ENCODE results near the gene EEF1A2.

The EEF1A2 gene

GRCh38 chr20:63439866-63440265, 59.0 kb downstream of the EEF1A2 start:
- no peaks in the 10 kb centered on the region for H3K36me3 ChIP-seq (ENCODE audit: insufficient read depth)
- no peak for TF ChIP-seq CTCF (conservative IDR thresholded peaks at IDR 0.05; ENCODE audit: low read depth, low read length)
- no peaks in the 10 kb centered on the region for H3K4me1 ChIP-seq (ENCODE audit: low read depth, poor library complexity, severe bottlenecking)
- no peak overlapping the region for H3K4me3 ChIP-seq (IDR thresholded peaks at IDR 0.05; ENCODE audit: insufficient read depth, low read depth, low read length)
- no peak overlapping the region for H3K27ac ChIP-seq
- no peaks in the 10 kb centered on the region for H3K79me2 ChIP-seq (ENCODE audit: insufficient read depth, low read depth)
- H4K20me1 ChIP-seq (ENCODE audit: insufficient read depth) = no peaks in the 10 kb centered on the region
- peaks cover 80% of the 10 kb centered on the region for H3K27me3 ChIP-seq (ENCODE audit: insufficient read depth, low read depth)
- no peak overlapping the region for H3K9ac ChIP-seq
- no peak overlapping the region for H2AFZ ChIP-seq (ENCODE audit: low read depth)
- no peak overlapping the region for H3K4me2 ChIP-seq

GRCh38 chr20:63438121-63438520, 60.8 kb downstream of the EEF1A2 start:
- no peaks in the 10 kb centered on the region for H3K79me2 ChIP-seq (ENCODE audit: insufficient read depth, low read depth)
- H3K27me3 ChIP-seq (ENCODE audit: insufficient read depth, low read depth) = peaks cover 84% of the 10 kb centered on the region
- TF ChIP-seq CTCF (conservative IDR thresholded peaks at IDR 0.05; ENCODE audit: low read depth, low read length) = no peak
- H3K4me3 ChIP-seq (IDR thresholded peaks at IDR 0.05; ENCODE audit: insufficient read depth, low read depth, low read length) = no peak overlapping the region
- no peak overlapping the region for H3K9ac ChIP-seq
- no peak overlapping the region for H2AFZ ChIP-seq (ENCODE audit: low read depth)
- no peak overlapping the region for H3K4me2 ChIP-seq
- no peaks in the 10 kb centered on the region for H4K20me1 ChIP-seq (ENCODE audit: insufficient read depth)
- H3K27ac ChIP-seq = no peak overlapping the region
- no peaks in the 10 kb centered on the region for H3K4me1 ChIP-seq (ENCODE audit: low read depth, poor library complexity, severe bottlenecking)
- H3K36me3 ChIP-seq (ENCODE audit: insufficient read depth) = no peaks in the 10 kb centered on the region

All from KMS-11 (cell line).